Stimulated activated CD8-positive, alpha-beta memory T cell treated with anti-CD3 and anti-CD28 coated beads, Interleukin-12 subunit alpha, Interleukin-12 subunit beta, amount 100 ng/mL, for 1 hour (primary cell): ENCODE results near the gene PRPF31.
"Not testable (repeated sequence)": the region's sequence is repeated elsewhere in the genome, so short reads cannot be mapped to it uniquely, and the experiment has no call there.

ENCODE experiments used
- DNase-seq: peaks from one replicate; pipeline ENCODE4 v3.0.0-alpha.2; 2020; ENCODE audit warnings: low read depth

Gene PRPF31

GRCh38 chr19:54164369-54165068, 49.0 kb downstream of the PRPF31 start:
- DNase-seq: peak; percentile 34

DNA sequence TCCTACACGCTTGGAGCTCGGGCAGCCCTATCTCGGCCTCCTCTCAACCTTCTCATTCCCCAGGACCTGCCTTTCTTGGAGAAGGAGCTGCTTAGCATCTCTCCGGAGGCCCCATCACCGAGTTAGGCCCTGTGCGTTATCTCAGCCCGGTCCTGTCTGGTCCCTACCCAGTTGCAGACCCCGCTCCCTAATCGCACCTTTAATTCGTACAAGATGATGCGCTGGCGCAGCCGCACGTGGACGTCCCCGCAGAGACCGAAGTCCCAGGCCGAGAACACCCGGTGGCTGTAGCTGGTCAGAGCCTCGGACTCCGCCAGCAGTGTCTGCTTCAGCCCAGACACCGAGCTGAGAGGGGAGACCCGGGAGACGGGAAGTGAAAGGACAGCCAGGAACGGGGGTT, 49.7 kb downstream of the PRPF31 start:
- DNase-seq: no peak

DNA sequence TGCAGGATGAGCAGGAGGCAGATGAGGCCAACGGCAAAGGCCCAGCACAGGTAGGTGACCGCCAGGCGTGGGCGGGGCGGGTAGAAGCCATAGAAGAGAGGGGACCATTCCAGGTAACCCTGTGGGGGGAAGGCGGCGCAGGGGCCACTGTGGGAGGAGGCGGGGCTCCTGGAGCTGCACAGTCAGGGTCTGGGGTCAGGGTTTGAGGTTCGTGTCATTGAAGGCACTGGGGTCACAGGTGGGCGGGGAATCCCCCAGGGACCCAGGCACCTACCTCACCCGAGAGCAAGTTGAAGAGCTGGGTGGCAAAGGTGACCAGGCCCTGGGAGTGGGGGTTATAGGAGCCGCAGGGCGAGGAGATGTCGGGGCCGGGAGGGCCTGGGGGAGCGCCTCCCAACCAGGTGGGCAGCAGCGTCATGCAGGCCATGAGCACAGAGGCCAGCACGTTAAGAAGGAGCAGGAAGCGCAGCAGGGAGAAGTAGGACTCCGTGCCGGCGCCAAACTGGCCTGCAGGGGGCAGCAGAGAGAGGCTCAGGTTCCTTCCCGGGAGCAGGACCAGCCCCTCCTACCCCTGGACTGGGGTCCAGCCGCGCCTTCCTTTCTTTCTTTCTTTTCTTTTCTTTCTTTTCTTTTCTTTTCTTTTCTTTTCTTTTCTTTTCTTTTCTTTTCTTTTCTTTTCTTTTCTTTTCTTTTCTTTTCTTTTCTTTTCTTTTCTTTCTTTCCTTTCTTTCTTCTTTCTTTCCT, 52.8 kb downstream of the PRPF31 start:
- DNase-seq: peak; percentile 93

DNA sequence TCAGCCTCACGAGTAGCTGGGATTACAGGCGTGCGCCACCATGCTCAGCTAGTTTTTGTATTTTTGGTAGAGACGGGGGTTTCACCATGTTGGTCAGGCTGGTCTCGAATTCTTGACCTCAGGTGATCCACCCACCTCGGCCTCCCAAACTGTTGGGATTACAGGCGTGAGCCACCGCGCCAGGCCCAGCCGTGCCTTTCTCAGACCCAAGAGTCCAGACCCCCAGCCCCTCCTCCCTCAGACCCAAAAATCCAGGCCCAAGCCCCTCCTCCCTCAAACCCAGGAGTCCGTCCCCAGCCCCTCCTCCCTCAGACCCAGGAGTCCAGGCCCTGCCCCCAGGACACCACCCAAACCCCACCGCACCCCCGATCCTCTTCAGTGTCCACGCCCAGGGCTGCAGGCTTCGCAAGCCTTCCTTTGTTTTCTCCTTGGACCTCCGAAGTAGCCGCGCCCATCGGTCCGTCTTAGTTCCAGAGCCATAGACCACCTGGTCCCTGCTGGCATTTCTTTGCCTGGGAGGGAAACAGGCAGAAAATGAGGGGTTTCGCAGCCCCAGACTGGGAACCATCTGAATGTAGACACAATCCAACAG, 53.7 kb downstream of the PRPF31 start:
- no peak for DNase-seq

DNA sequence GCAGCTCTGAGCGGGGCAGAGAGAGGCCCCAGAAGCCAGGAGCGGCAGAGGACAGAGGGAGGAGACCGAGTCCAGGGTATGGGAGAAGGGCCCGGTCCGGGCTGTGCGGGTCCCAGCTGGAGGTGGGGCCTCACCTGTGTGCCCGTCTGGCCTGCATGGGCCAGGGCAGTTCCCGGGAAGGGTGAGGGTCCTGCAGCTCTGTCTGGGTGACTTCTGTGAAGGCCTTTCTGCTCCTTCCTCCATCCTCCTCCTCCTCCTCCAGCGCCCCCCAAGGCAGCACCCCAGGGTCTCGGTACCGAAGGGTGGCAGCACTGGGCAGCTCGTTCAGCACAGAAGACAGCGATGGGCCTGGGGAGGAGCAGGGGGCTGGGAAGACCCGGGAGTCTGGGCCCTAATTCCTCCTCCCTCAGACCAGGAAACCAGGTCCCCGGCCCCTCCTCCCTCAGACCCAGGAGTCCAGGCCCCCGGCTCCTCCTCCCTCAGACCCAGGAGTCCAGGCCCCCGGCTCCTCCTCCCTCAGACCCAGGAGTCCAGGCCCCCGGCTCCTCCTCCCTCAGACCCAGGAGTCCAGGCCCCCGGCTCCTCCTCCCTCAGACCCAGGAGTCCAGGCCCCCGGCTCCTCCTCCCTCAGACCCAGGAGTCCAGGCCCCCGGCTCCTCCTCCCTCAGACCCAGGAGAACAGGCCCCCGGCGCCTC, 56.3 kb downstream of the PRPF31 start:
- not testable (repeated sequence) for DNase-seq

DNA sequence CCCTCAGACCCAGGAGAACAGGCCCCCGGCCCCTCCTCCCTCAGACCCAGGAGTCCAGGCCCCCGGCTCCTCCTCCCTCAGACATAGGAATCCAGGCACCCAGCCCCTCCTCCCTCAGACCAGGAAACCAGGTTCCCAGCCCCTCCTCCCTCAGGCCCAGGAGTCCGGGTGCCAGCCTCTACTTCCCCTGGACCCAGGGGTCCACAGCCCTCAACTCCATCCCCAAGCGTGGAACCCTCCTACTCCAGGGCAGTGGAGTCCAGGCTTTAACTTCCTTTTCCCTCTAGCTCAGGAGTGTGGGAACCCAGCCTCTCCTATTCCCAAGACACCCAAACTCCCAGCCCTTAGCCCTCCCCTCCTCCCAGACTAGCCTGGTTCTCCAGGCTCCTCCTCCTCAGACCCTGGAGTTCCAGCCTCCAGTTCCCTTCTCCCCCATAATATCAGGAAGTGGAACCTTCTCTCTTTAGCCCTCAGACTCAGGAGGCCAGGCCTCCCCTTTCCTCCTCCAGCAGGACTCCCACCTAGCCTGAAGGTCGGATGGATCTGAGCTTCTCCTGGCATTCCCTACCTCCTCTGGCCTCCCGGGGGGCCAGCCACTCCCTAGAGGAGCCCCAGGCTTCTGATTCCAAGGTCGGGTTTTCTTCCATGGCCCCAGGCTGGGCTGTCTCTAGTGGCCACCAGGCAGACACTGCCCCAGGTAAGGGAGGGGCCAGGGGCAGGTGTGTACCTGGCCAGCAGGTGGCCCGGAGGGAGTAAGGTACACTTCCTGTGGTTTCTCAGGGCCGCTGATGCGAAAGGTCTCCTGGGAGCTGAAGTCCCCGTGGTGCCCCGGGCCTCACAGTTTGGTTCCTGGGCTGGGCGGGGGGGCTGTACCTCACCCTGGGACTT, 57.2 kb downstream of the PRPF31 start, which contains the start of gene TMC4:
TMC4 (minus strand) TSS at position 690 of the 888 bp plus-strand sequence; CDS start at position 647, 43 bp downstream.
- no peak for DNase-seq

DNA sequence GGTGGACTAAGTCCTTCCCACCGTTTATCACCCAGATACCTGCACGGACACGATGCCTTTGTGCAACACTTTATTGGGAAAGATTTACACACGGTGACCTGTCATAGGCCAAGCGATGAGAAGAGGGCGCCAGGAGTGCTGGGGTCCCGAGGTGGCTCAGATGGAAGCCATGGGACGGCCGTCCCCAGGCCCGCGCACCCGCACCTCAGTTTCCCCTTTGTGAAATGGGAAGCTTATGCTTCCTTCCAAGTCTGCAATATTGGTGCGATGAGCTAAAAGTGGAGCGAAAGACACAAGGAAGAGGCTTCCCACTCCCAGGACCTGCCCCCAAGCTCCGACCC, 57.8 kb downstream of the PRPF31 start:
- no peak for DNase-seq

DNA sequence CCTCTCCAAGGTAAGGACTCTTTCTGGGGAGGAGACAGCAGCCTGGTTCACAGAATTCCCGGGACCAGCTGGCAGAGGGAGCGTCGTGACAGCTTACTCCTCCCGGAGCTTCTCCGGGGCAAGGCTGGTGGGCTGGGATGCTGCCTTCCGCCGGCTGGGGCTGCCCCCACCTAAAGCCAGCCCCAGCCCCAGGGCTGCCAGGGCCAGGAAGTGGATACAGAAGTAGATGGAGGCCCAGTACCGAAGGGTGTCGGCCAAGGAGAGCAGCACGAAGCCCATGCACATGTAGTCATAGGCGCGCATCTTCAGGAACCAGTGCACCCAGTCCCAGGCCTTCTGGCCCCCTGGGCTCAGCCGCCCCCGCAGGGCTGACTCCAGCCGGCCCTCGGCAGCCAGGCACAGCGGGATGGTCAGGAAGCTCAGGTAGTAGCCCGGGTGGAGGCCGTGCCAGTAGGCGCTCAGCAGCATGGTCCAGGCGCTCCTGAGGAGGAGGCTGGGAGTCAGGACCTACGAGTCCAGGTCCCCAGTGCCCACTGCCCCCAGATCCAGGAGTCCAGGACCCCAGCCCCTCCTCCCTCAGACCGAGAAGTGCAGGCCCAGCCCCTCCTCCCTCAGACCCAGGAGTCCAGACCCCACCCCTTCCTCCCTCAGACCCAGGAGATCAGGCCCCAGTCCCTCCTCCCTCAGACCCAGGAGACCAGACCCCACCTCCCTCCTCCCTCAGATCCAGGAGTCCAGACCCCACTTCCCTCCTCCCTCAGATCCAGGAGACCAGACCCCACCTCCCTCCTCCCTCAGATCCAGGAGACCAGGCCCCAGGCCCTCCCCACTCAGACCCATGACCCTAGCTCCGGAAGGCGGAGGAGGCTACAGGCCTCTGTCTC, 58.6 kb downstream of the PRPF31 start:
- DNase-seq: no peak

- no peak for DNase-seq
These were observed 63.2 kb downstream of the PRPF31 start for GRCh38 chr19:54178581-54179261.

GRCh38 chr19:54179262-54179852, 63.8 kb downstream of the PRPF31 start:
- no peak for DNase-seq

- DNase-seq: no peak
These were observed 64.4 kb downstream of the PRPF31 start for GRCh38 chr19:54179921-54180461.

- DNase-seq: no peak
These were observed 65.1 kb downstream of the PRPF31 start for GRCh38 chr19:54180691-54181091.
